HFFc6 (cell line): ENCODE measurements around the gene TSPAN9. TPM values are rescaled to one million over a fixed set of nuclear protein-coding genes. Genes with fewer than 3 reads are reported as not detected.

Experiments used
- DNase-seq: peaks from one replicate; pipeline ENCODE4 v3.0.0-alpha.2; 2018
- H3K27ac Mint-ChIP-seq: 2 replicates; pipeline ENCODE4 v1.8.0; 2020; ENCODE audit warnings: mild to moderate bottlenecking, mixed read lengths
- H3K27me3 Mint-ChIP-seq: 2 replicates; pipeline ENCODE4 v1.8.0; 2021; ENCODE audit warnings: mild to moderate bottlenecking, moderate library complexity, mixed read lengths; ENCODE audit not compliant: insufficient read depth
- H3K36me3 Mint-ChIP-seq: 2 replicates; pipeline ENCODE4 v1.8.0; 2021; ENCODE audit warnings: low read depth, mixed read lengths
- H3K4me1 Mint-ChIP-seq: 2 replicates; pipeline ENCODE4 v1.8.0; 2020; ENCODE audit warnings: low read depth, mixed read lengths
- H3K4me3 Mint-ChIP-seq: 2 replicates; pipeline ENCODE4 v1.8.0; 2020; ENCODE audit warnings: mild to moderate bottlenecking, moderate library complexity, mixed read lengths
- H3K9me3 Mint-ChIP-seq: 2 replicates; pipeline ENCODE4 v1.8.0; 2020; ENCODE audit warnings: mild to moderate bottlenecking, mixed read lengths
- CTCF ChIP-seq: fragments of 200-600 bp; sonication (generic); IDR thresholded peaks from 2 replicates; pipeline ENCODE4 v1.5.0; 2021; ENCODE audit warnings: antibody characterized with exemption, mild to moderate bottlenecking
- total RNA-seq, 6 experiments: library from RNA; stranded (reverse); fragmentation: NEBNext Ultra II Directional; extraction: Animal tissue kit (Norgen Biotek cat#: 25700); gene quantifications; 2 replicates in 1 of 6; 3 replicates in 5 of 6; pipeline ENCODE4 v1.2.3, GENCODE V29; 2021

TSPAN9 gene
- total RNA-seq, 6 experiments from 2014 or later, result 18.1 to 35.8 (median 22.7) TPM

GRCh38 chr12:3103806-3104205 is 26.6 kb downstream of the TSPAN9 start:
- Mint-ChIP-seq H3K27me3 (no peaks in the 10 kb centered on the region; the same call in 1 of the 2 replicates), H3K27ac (no peak overlapping the region), H3K4me3 (no peak overlapping the region), H3K36me3 (peaks cover 13% of the 10 kb centered on the region), H3K4me1 (peaks cover 61% of the 10 kb centered on the region), H3K9me3 (peaks cover 5% of the 10 kb centered on the region; the same call in 1 of the 2 replicates)
- DNase-seq, result no peak
- TF ChIP-seq CTCF, result no peak

GRCh38 chr12:3105690-3106479 is 28.7 kb downstream of the TSPAN9 start:
- Mint-ChIP-seq H3K4me3 (no peak overlapping the region), H3K27ac (no peak overlapping the region), H3K9me3 (no peaks in the 10 kb centered on the region), H3K36me3 (no peaks in the 10 kb centered on the region), H3K27me3 (no peaks in the 10 kb centered on the region; the same call in 1 of the 2 replicates), H3K4me1 (peaks cover 53% of the 10 kb centered on the region)
- DNase-seq, result no peak
- TF ChIP-seq CTCF, result no peak

- no peak overlapping the region for H3K4me3 Mint-ChIP-seq
- no peak for TF ChIP-seq CTCF
- no peaks in the 10 kb centered on the region for H3K36me3 Mint-ChIP-seq
- DNase-seq, result no peak
- H3K4me1 Mint-ChIP-seq, result peaks cover 46% of the 10 kb centered on the region
- H3K9me3 Mint-ChIP-seq, result no peaks in the 10 kb centered on the region
- H3K27ac Mint-ChIP-seq, result no peak overlapping the region
- H3K27me3 Mint-ChIP-seq, result no peaks in the 10 kb centered on the region; the same call in 1 of the 2 replicates
These were observed 29.4 kb downstream of the TSPAN9 start for GRCh38 chr12:3106579-3106978.

- H3K4me3 Mint-ChIP-seq, result no peak overlapping the region
- no peak overlapping the region for H3K27ac Mint-ChIP-seq
- DNase-seq, result peak; percentile 45
- H3K27me3 Mint-ChIP-seq, result no peaks in the 10 kb centered on the region; the same call in 1 of the 2 replicates
- no peaks in the 10 kb centered on the region for H3K36me3 Mint-ChIP-seq
- peak; percentile 8; the same call in 1 of the 2 replicates for TF ChIP-seq CTCF
- H3K4me1 Mint-ChIP-seq, result peaks cover 41% of the 10 kb centered on the region
- H3K9me3 Mint-ChIP-seq, result no peaks in the 10 kb centered on the region
These were observed 29.9 kb downstream of the TSPAN9 start for GRCh38 chr12:3107071-3107583.

- TF ChIP-seq CTCF, result no peak
- Mint-ChIP-seq H3K9me3 (no peaks in the 10 kb centered on the region), H3K4me3 (no peak overlapping the region), H3K27me3 (no peaks in the 10 kb centered on the region; the same call in 1 of the 2 replicates), H3K4me1 (peaks cover 40% of the 10 kb centered on the region), H3K36me3 (no peaks in the 10 kb centered on the region), H3K27ac (no peak overlapping the region)
- no peak for DNase-seq
These were observed 30.8 kb downstream of the TSPAN9 start for GRCh38 chr12:3107954-3108353.
